ENCODE results near the gene HYCC2. TPM values are rescaled to one million over a fixed set of nuclear protein-coding genes. Genes with fewer than 3 reads are reported as not detected.

Gene HYCC2
- total RNA-seq, 2 experiments from 2014 or later = 37.0 to 40.5 TPM

- H3K27ac Mint-ChIP-seq = peak overlapping the region; percentile 66
- ATAC-seq (ENCODE audit: low read depth) (peak; percentile 88), DNase-seq (no peak)
- H3K27me3 Mint-ChIP-seq = no peaks in the 10 kb centered on the region
- H3K9me3 Mint-ChIP-seq = no peaks in the 10 kb centered on the region
- H3K4me1 Mint-ChIP-seq = peaks cover 14% of the 10 kb centered on the region
- peak overlapping the region; percentile 62 for H3K4me3 Mint-ChIP-seq
- H3K36me3 Mint-ChIP-seq = peaks cover 17% of the 10 kb centered on the region
- POLR2A ChIA-PET = no interaction called here
Measured at GRCh38 chr2:201021914-201022313, 49.6 kb downstream of the HYCC2 start.

Other genes with a start within 250 kb of the HYCC2 start
- gene CLK1, start 207.0 kb downstream of the HYCC2 start, total RNA-seq = 100 to 1,000 TPM; 204 to 228 TPM
- gene PPIL3, start 182.6 kb downstream of the HYCC2 start, total RNA-seq = 10 to 100 TPM; 44.2 to 45.2 TPM
- gene NIF3L1, start 182.3 kb downstream of the HYCC2 start, total RNA-seq = 10 to 100 TPM; 36.9 to 37.7 TPM
- gene ORC2, start 108.0 kb downstream of the HYCC2 start, total RNA-seq = 10 to 100 TPM; 52.0 to 55.0 TPM
- gene NDUFB3, start 330 bp upstream of the HYCC2 start, total RNA-seq = 100 to 1,000 TPM; 115 to 116 TPM
- gene CFLAR, start 44.5 kb upstream of the HYCC2 start, total RNA-seq = 100 to 1,000 TPM; 139 to 140 TPM
- gene CASP10, start 111.5 kb upstream of the HYCC2 start, total RNA-seq = 10 to 100 TPM; 45.2 to 46.1 TPM
- 100 to 1,000 TPM; 115 to 127 TPM for gene CASP8, start 188.9 kb upstream of the HYCC2 start, total RNA-seq